NCI-H2227 treated with DMSO at 0.1 percent for 48 hours (cell line): ENCODE measurements around the gene BCL2L12.

Source experiments
- DNase-seq: peaks from one replicate; lab custom pipeline; 2025; lab: John Stamatoyannopoulos, UW

Gene BCL2L12

GRCh38 chr19:49642492-49643035, 23.2 kb upstream of the BCL2L12 start:
- no peak for DNase-seq

- DNase-seq, result no peak
Observed at GRCh38 chr19:49643466-49643865, 22.3 kb upstream of the BCL2L12 start.

GRCh38 chr19:49645592-49645991, 20.1 kb upstream of the BCL2L12 start:
- no peak for DNase-seq

- DNase-seq, result no peak
Observed at GRCh38 chr19:49645995-49646394, 19.7 kb upstream of the BCL2L12 start.

- DNase-seq, result no peak
Observed at GRCh38 chr19:49646586-49646985, 19.1 kb upstream of the BCL2L12 start.

DNA sequence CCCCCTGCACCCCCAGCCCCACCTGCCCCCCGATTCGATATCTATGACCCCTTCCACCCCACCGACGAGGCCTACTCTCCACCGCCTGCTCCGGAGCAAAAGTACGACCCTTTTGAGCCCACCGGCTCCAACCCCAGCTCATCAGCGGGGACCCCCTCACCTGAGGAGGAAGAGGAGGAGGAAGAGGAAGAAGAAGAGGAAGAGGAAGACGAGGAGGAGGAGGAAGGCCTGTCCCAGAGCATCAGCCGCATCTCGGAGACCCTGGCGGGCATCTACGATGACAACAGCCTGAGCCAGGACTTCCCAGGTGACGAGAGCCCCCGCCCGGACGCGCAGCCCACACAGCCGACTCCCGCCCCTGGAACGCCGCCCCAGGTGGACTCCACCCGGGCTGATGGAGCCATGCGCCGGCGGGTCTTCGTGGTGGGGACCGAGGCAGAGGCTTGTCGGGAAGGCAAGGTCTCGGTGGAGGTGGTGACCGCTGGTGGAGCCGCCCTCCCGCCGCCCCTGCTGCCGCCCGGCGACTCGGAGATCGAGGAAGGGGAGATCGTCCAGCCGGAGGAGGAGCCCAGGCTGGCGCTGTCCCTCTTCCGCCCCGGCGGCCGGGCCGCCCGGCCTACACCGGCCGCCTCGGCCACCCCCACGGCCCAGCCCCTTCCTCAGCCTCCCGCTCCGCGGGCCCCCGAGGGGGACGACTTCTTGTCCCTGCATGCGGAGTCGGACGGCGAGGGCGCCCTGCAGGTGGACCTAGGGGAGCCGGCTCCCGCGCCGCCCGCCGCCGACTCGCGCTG, 14.5 kb upstream of the BCL2L12 start:
- DNase-seq, result no peak

DNA sequence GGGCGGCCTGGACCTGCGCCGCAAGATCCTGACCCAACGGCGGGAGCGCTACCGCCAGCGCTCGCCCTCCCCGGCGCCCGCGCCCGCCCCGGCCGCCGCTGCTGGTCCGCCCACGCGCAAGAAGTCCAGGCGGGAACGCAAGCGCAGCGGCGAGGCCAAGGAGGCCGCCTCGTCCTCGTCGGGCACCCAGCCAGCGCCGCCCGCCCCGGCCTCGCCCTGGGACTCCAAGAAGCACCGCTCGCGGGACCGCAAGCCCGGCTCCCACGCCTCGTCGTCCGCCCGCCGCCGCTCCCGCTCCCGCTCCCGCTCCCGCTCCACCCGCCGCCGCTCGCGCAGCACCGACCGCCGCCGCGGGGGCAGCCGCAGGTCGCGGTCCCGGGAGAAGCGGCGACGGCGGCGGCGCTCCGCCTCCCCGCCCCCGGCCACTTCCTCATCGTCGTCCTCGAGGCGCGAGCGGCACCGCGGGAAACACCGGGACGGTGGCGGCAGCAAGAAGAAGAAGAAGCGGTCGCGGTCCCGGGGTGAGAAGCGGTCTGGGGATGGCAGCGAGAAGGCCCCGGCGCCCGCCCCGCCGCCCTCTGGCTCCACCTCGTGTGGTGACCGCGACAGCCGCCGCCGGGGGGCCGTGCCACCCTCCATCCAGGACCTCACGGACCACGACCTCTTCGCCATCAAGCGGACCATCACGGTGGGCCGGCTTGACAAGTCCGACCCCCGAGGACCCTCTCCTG, 13.7 kb upstream of the BCL2L12 start:
- no peak for DNase-seq

DNA sequence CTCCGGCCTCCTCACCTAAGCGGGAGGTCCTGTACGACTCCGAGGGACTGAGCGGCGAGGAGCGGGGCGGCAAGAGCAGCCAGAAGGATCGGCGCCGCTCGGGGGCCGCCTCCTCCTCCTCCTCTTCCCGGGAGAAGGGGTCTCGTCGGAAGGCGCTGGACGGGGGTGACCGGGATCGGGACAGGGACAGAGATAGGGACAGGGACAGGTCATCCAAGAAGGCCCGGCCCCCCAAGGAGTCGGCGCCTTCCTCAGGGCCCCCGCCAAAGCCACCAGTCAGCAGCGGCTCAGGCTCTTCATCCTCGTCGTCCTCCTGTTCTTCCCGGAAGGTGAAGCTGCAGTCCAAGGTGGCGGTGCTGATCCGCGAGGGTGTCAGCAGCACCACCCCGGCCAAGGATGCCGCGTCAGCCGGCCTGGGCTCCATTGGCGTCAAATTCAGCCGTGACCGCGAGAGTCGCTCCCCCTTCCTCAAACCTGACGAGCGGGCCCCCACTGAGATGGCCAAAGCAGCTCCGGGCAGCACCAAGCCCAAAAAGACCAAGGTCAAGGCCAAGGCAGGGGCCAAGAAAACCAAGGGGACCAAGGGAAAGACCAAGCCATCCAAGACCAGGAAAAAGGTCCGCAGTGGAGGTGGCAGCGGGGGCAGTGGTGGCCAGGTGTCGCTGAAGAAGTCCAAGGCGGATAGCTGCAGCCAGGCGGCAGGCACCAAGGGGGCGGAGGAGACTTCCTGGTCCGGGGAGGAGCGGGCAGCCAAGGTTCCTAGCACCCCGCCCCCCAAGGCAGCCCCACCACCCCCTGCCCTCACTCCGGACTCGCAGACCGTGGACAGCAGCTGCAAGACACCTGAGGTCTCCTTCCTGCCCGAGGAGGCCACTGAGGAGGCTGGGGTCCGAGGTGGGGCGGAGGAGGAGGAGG, 12.9 kb upstream of the BCL2L12 start:
- DNase-seq, result no peak

- no peak for DNase-seq
Observed at GRCh38 chr19:49653466-49653806, 12.3 kb upstream of the BCL2L12 start.

DNA sequence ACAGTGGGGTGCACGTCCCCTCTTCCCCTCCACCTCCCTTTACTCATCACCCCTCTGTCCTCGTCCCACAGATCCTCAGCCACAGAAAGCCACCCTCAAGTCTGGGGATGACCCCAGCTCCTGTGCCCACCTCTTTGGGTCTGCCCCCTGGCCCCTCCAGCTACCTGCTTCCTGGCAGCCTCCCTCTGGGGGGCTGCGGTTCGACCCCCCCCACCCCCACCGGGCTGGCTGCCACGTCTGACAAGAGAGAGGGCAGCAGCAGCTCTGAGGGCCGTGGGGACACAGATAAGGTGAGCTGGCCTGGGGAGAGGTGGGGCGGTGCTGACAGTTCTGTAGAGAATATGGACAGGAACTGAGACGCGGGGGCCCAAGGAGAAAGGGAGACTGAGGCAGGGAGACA, 11.2 kb upstream of the BCL2L12 start:
- DNase-seq, result no peak

GRCh38 chr19:49655570-49656455, 9.9 kb upstream of the BCL2L12 start:
- DNase-seq, result no peak

GRCh38 chr19:49656456-49657109, 9.2 kb upstream of the BCL2L12 start:
- DNase-seq, result no peak

- DNase-seq, result no peak
Observed at GRCh38 chr19:49657493-49658138, 8.1 kb upstream of the BCL2L12 start.

DNA sequence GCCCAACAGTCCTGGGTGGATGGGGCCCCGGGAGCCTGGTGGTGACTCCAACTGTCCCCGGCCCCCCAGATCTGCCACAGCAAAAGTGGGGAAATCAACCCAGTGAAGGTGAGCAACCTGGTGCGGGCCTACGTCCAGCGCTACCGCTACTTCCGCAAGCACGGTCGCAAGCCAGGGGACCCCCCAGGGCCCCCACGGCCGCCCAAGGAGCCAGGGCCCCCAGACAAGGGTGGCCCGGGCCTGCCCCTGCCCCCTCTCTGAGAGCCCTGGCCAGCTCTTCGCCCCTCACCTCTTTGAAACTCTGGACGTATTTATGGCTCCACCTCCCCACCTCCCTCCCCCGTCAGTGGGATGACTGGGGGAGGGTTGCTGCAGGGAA, 7.6 kb upstream of the BCL2L12 start:
- DNase-seq, result no peak

GRCh38 chr19:49658566-49659442, 6.9 kb upstream of the BCL2L12 start:
- no peak for DNase-seq

GRCh38 chr19:49660338-49660961, 5.3 kb upstream of the BCL2L12 start:
- no peak for DNase-seq

DNA sequence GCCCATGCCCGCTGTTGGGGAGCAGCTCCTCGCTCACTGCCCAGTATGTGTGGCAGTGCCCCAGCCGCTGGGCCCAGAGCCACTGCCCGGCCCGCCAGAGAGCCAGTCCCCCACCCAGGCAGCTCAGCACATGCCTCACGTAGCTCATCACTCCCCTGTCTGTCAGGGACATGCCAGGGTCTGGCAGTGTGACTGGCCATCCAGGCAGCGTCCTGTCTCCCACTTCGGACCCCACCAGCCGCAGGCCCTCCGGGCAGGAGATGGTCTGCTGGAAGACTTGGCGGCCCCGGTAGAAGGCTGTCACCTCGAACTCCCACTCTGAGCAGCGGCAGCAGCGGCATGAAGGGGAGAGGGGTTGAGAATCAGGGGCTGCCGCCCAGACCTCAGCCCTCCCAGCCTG, 3.7 kb upstream of the BCL2L12 start:
- no peak for DNase-seq

DNA sequence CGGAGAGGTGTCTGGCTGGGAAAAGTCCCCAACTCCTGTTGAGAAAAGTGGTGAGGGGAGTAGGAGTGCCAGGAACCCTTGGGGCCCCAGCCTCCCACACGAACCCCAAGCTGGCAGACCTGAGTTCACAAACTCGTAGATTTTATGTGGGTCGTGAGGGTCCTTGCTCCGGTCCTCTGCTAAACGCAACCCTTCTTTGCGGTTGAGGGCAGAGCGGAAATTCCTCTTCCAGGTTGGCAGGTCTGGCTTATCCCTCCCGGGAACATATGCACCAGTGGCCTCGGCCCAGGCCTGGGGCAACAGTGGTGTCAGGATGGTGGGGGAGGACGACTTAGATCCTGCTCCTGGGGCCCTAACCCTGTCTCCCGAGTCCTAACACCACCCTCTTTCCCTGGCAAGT, 2.5 kb upstream of the BCL2L12 start:
- DNase-seq, result no peak
